ENCODE data around the gene CAMK1D. TPM values are rescaled to one million over a fixed set of nuclear protein-coding genes. Genes with fewer than 3 reads are reported as not detected.

CAMK1D gene
- total RNA-seq, 6 experiments from 2014 or later: 0.34 to 1.4 (median 0.43) TPM

DNA sequence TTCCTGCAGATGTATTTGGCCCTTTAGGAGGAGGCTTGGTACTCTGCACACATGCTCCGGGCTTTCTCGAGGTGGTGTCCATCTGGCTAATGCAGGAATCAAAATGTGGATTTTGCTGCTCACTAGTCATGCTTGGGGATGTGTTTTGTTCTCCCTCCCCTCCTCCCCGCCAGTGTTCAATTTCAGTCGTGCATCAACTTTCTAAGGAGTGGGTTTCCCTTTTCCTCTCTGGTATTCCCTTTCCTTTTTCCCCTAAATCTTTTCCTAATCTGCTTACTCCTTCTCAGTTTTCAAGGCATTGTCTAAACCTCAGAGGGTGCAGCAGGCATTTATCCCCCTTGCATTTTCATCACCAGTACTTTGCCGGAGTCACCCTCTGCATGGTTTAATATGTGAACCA, 450.4 kb downstream of the CAMK1D start:
- Mint-ChIP-seq H3K36me3 (ENCODE audit: low read depth) (no peaks in the 10 kb centered on the region), H3K27me3 (ENCODE audit: insufficient read depth) (peaks cover 1% of the 10 kb centered on the region), H3K4me1 (ENCODE audit: low read depth) (no peaks in the 10 kb centered on the region), H3K9me3 (peaks cover 17% of the 10 kb centered on the region; the same call in 1 of the 2 replicates), H3K27ac (no peak overlapping the region), H3K4me3 (no peak overlapping the region)
- no peak for DNase-seq
- TF ChIP-seq, protein P1, sequence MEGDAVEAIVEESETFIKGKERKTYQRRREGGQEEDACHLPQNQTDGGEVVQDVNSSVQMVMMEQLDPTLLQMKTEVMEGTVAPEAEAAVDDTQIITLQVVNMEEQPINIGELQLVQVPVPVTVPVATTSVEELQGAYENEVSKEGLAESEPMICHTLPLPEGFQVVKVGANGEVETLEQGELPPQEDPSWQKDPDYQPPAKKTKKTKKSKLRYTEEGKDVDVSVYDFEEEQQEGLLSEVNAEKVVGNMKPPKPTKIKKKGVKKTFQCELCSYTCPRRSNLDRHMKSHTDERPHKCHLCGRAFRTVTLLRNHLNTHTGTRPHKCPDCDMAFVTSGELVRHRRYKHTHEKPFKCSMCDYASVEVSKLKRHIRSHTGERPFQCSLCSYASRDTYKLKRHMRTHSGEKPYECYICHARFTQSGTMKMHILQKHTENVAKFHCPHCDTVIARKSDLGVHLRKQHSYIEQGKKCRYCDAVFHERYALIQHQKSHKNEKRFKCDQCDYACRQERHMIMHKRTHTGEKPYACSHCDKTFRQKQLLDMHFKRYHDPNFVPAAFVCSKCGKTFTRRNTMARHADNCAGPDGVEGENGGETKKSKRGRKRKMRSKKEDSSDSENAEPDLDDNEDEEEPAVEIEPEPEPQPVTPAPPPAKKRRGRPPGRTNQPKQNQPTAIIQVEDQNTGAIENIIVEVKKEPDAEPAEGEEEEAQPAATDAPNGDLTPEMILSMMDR (IDR thresholded peaks at IDR 0.05): no peak

DNA sequence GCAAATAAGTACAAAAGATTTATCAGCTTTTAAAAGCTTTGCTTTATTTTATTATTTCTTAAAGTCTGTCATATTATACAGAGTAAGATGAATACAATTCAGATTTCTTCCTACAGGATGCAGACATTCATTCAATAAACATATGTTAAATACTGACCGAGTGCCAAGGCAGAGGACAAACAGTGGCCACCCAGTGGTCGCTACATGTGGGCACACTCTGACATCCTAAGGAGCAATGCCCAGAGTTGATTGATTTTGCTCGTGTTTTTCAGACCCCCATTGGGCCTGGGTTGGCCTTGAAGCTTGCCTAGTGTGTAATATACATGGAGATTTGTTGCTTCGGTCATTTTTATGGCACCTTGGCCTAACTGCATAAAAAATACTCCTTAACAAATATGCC, 451.0 kb downstream of the CAMK1D start:
- TF ChIP-seq, protein P1 (IDR thresholded peaks at IDR 0.05): no peak; the same call in 1 of the 2 replicates
- H3K27ac Mint-ChIP-seq: no peak overlapping the region
- no peaks in the 10 kb centered on the region for H3K36me3 Mint-ChIP-seq (ENCODE audit: low read depth)
- peaks cover 17% of the 10 kb centered on the region; the same call in 1 of the 2 replicates for H3K9me3 Mint-ChIP-seq
- no peak overlapping the region for H3K4me3 Mint-ChIP-seq
- peaks cover 1% of the 10 kb centered on the region for H3K27me3 Mint-ChIP-seq (ENCODE audit: insufficient read depth)
- no peak for DNase-seq
- no peaks in the 10 kb centered on the region for H3K4me1 Mint-ChIP-seq (ENCODE audit: low read depth)

GRCh38 chr10:12801214-12802087, 452.1 kb downstream of the CAMK1D start:
- Mint-ChIP-seq H3K9me3 (peaks cover 17% of the 10 kb centered on the region), H3K36me3 (ENCODE audit: low read depth) (no peaks in the 10 kb centered on the region), H3K4me1 (ENCODE audit: low read depth) (no peaks in the 10 kb centered on the region), H3K4me3 (no peak overlapping the region), H3K27me3 (ENCODE audit: insufficient read depth) (peaks cover 1% of the 10 kb centered on the region), H3K27ac (no peak overlapping the region)
- TF ChIP-seq, protein P1 (IDR thresholded peaks at IDR 0.05): no peak
- no peak for DNase-seq

- no peak for DNase-seq
- H3K27me3 Mint-ChIP-seq (ENCODE audit: insufficient read depth): peaks cover 6% of the 10 kb centered on the region
- TF ChIP-seq, protein P1 (IDR thresholded peaks at IDR 0.05): no peak
- no peaks in the 10 kb centered on the region for H3K36me3 Mint-ChIP-seq (ENCODE audit: low read depth)
- H3K4me3 Mint-ChIP-seq: no peak overlapping the region
- peaks cover 28% of the 10 kb centered on the region for H3K9me3 Mint-ChIP-seq
- H3K4me1 Mint-ChIP-seq (ENCODE audit: low read depth): no peaks in the 10 kb centered on the region
- H3K27ac Mint-ChIP-seq: no peak overlapping the region
These were observed 454.4 kb downstream of the CAMK1D start for GRCh38 chr10:12803776-12804175.

DNA sequence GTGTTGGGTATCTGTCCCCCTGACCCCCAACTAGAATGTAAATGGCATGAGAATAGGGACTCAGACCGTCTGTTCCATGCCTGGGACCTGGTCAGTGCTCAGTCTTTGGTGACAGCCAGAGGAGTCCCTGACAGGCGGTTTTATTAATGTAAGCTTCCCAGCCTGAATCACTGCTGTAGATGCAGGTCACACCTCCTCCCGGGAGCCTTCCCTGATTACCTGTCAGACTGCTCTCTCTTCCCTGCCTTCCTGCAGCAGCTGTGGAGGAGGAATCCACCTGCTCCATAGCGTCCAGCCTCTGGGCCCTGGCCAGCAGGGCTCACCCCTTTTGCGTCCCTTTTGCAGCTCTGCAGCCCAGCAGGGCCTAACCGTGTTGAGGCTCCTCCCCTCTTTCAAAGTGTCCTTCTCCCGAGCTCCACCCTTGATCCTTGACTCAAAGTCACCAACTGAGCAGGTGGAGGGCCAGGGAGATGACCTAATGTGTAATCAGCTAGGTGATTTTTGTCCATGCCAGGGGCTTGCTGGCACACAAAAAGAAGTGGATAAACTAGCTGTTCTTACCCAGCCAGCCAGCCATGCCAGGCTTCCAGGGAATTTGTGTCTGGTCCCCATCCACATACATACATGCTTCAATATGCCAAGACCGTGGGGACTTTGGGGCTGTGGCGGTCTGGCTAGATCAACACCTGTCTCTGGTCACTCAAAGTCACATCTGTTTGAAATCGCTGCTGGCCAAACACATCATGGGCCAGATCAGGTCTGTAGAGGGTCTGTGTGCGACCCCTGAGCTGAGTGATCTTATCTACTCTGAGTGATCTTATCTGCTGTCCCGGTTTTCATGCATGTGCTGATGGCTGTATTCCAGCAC, 457.1 kb downstream of the CAMK1D start:
- no peak overlapping the region for H3K4me3 Mint-ChIP-seq
- no peaks in the 10 kb centered on the region for H3K4me1 Mint-ChIP-seq (ENCODE audit: low read depth)
- H3K27me3 Mint-ChIP-seq (ENCODE audit: insufficient read depth): peaks cover 5% of the 10 kb centered on the region
- TF ChIP-seq, protein P1 (IDR thresholded peaks at IDR 0.05): no peak
- H3K9me3 Mint-ChIP-seq: peaks cover 36% of the 10 kb centered on the region
- no peak for DNase-seq
- no peak overlapping the region for H3K27ac Mint-ChIP-seq
- H3K36me3 Mint-ChIP-seq (ENCODE audit: low read depth): no peaks in the 10 kb centered on the region
